SK-N-DZ (cell line): ENCODE measurements around the gene IL19.

Source experiments
- DNase-seq: peaks from one replicate; pipeline ENCODE4 v3.0.0-alpha.2; 2015; ENCODE audit warnings: low spot score

The IL19 gene

GRCh38 chr1:206798384-206798996, 27.9 kb downstream of the IL19 start:
- no peak for DNase-seq

GRCh38 chr1:206799311-206799710, 28.7 kb downstream of the IL19 start:
- DNase-seq = no peak

- DNase-seq = no peak
These were observed 29.8 kb downstream of the IL19 start for GRCh38 chr1:206800411-206800810.

GRCh38 chr1:206800891-206801290, 30.3 kb downstream of the IL19 start:
- no peak for DNase-seq

GRCh38 chr1:206801467-206801866, 30.9 kb downstream of the IL19 start:
- DNase-seq = no peak

GRCh38 chr1:206802401-206802800, 31.8 kb downstream of the IL19 start:
- no peak for DNase-seq

GRCh38 chr1:206803221-206803730, 32.7 kb downstream of the IL19 start:
- no peak for DNase-seq

GRCh38 chr1:206804156-206804737, 33.7 kb downstream of the IL19 start:
- no peak for DNase-seq

GRCh38 chr1:206805357-206805756, 34.8 kb downstream of the IL19 start:
- DNase-seq = no peak

- no peak for DNase-seq
These were observed 38.0 kb downstream of the IL19 start for GRCh38 chr1:206808615-206809014.

GRCh38 chr1:206809504-206810084, 39.0 kb downstream of the IL19 start:
- no peak for DNase-seq

- no peak for DNase-seq
These were observed 41.9 kb downstream of the IL19 start for GRCh38 chr1:206812471-206812870.

- no peak for DNase-seq
These were observed 44.3 kb downstream of the IL19 start for GRCh38 chr1:206814716-206815341.

- DNase-seq = no peak
These were observed 46.1 kb downstream of the IL19 start for GRCh38 chr1:206816390-206817287.

- DNase-seq = no peak
These were observed 50.9 kb downstream of the IL19 start for GRCh38 chr1:206821493-206821892.

GRCh38 chr1:206823727-206824126, 53.2 kb downstream of the IL19 start:
- DNase-seq = no peak

GRCh38 chr1:206824331-206824730, 53.8 kb downstream of the IL19 start:
- no peak for DNase-seq

- no peak for DNase-seq
These were observed 55.8 kb downstream of the IL19 start for GRCh38 chr1:206826394-206826793.

GRCh38 chr1:206828061-206828460, 57.5 kb downstream of the IL19 start:
- peak; percentile 68 for DNase-seq

- no peak for DNase-seq
These were observed 58.2 kb downstream of the IL19 start for GRCh38 chr1:206828765-206829164.

GRCh38 chr1:206829282-206829681, 58.7 kb downstream of the IL19 start:
- no peak for DNase-seq

- DNase-seq = no peak
These were observed 59.3 kb downstream of the IL19 start for GRCh38 chr1:206829875-206830274.
